Ascending aorta (tissue), 2 donors: ENCODE results near the gene KDM6B. TPM values are rescaled to one million over a fixed set of nuclear protein-coding genes. Genes with fewer than 3 reads are reported as not detected.

Experiments used
- DNase-seq, 2 donors: peaks; one replicate each; pipeline ENCODE4 v3.0.0-alpha.2; 2019; ENCODE audit warnings: low spot score in 2 of 2
- H3K27ac ChIP-seq, 2 donors: fragments of 200-600 bp; sonication (generic); one replicate each; pipeline ENCODE4 v1.5.1; 2016 to 2017; ENCODE audit warnings: mild to moderate bottlenecking in 1 of 2
- H3K27me3 ChIP-seq: fragments of 200-600 bp; sonication (generic); one replicate; pipeline ENCODE4 v1.5.1; 2017
- H3K36me3 ChIP-seq, 2 donors: fragments of 200-600 bp; sonication (generic); one replicate each; pipeline ENCODE4 v1.5.1; 2016
- H3K4me1 ChIP-seq, 2 donors: fragments of 200-600 bp; sonication (generic); one replicate each; pipeline ENCODE4 v1.5.1; 2016 to 2017; ENCODE audit warnings: mild to moderate bottlenecking in 1 of 2
- H3K4me3 ChIP-seq, 2 donors: fragments of 200-600 bp; sonication (generic); one replicate each; pipeline ENCODE4 v1.5.1; 2016 to 2017; ENCODE audit warnings: mild to moderate bottlenecking in 1 of 2
- H3K9me3 ChIP-seq, 2 donors: fragments of 200-600 bp; sonication (generic); one replicate each; pipeline ENCODE4 v1.5.1; 2016
- intact Hi-C: fragments of 100-400 bp; cut with DNase I; formaldehyde crosslinking; loops from one replicate; pipeline ENCODE4 v1.15.1; 2023
- total RNA-seq: library from RNA; depleted of rRNA; stranded (reverse); fragments of >200 nt; gene quantifications from one replicate; pipeline ENCODE4 v1.1.0, GENCODE V29; 2016
- TF ChIP-seq, protein P1 (sequence below), 3 experiments: fragments of 200-600 bp in 2 of 3; fragments of 450-650 bp in 1 of 3; sonication (generic) in 2 of 3; IDR thresholded peaks; one replicate each; pipeline ENCODE4 v1.5.1; 2016 to 2019; ENCODE audit warnings: antibody characterized with exemption in 3 of 3, mild to moderate bottlenecking in 1 of 3, moderate library complexity in 1 of 3

The KDM6B gene
- total RNA-seq, 1 donor from 2014 or later, result 20.0 TPM

DNA sequence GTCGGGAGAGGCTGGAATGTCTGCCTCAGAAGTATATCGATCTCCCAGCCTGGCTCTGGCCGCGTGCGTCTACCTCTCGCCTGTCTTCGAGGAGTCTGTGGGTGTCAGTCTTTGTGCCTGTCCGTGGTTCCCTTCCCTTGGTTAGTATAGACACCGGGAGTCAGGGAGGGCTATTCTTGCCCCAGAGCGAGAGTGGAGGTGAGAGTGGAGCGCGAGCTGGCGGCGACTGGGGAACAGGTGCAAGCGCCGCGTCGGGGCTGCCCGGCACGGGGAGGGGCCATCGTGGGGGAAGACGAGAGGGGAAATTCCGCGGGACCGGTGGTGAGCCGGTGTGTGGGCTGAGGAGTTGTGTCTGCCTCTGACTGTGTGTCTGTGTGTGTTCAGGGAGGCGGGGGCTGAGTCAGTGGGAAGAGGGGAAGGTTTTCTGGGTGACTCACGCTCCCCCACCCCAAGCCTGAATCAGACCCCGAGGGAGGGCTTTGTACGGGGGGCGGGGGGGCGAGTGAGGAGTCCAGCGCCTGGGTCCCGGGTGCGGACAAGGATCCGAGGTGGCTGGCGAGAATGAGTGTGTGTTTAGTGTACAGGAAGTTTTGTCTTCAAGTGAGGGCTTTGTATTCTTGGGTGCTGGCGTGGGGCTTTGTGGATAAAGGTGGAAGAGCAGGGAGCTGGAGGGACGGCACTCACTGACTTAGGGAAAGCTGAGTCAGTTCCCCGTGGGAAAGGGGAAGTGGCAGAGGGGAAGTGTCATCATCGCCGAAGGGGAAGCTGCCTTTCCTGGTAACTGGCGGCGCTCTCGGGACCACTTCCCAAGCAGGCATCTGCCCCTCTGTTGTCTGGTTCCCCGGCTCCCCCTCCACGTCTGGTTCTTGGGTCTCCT, 8.6 kb downstream of the KDM6B start:
- peaks cover 14 to 18% of the 10 kb centered on the region in 2 donors for H3K36me3 ChIP-seq
- peak overlapping the region; percentile 80 to 88 for H3K4me3 ChIP-seq
- peak; percentile 85 to 94 for DNase-seq
- TF ChIP-seq, protein P1, sequence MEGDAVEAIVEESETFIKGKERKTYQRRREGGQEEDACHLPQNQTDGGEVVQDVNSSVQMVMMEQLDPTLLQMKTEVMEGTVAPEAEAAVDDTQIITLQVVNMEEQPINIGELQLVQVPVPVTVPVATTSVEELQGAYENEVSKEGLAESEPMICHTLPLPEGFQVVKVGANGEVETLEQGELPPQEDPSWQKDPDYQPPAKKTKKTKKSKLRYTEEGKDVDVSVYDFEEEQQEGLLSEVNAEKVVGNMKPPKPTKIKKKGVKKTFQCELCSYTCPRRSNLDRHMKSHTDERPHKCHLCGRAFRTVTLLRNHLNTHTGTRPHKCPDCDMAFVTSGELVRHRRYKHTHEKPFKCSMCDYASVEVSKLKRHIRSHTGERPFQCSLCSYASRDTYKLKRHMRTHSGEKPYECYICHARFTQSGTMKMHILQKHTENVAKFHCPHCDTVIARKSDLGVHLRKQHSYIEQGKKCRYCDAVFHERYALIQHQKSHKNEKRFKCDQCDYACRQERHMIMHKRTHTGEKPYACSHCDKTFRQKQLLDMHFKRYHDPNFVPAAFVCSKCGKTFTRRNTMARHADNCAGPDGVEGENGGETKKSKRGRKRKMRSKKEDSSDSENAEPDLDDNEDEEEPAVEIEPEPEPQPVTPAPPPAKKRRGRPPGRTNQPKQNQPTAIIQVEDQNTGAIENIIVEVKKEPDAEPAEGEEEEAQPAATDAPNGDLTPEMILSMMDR (IDR thresholded peaks at IDR 0.05), result no peak
- intact Hi-C loops, result loop anchor here (2.0 to 10.0 kb wide), 7 partner anchors 156 to 828 kb away; partner anchors contain the start of genes FXR2, KCTD11, PHF23 and RNASEK
- H3K27ac ChIP-seq, result peak overlapping the region; percentile 97 to 99
- no peaks in the 10 kb centered on the region for H3K9me3 ChIP-seq
- peaks cover 6 to 29% of the 10 kb centered on the region in 2 donors for H3K4me1 ChIP-seq
- H3K27me3 ChIP-seq, result no peaks in the 10 kb centered on the region

DNA sequence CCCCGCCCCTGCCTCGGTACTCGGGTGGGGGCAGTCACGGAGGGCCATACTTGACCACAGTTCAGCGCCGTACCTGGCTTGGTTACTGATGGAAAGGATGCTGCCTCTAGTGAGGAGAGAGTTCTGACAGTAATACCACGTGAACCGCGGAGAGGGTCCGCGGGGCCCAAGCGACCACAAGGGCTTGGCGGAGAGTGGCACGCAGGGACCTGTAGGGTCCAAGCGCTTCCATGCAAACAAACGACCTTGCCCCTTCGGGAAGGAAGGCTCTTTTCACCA, 9.2 kb downstream of the KDM6B start:
- intact Hi-C loops, result loop anchor here (2.0 to 10.0 kb wide), 7 partner anchors 156 to 828 kb away; partner anchors contain the start of genes FXR2, KCTD11, PHF23 and RNASEK
- TF ChIP-seq, protein P1 (IDR thresholded peaks at IDR 0.05), result peak in 1 of 3 experiments; percentile 19

DNA sequence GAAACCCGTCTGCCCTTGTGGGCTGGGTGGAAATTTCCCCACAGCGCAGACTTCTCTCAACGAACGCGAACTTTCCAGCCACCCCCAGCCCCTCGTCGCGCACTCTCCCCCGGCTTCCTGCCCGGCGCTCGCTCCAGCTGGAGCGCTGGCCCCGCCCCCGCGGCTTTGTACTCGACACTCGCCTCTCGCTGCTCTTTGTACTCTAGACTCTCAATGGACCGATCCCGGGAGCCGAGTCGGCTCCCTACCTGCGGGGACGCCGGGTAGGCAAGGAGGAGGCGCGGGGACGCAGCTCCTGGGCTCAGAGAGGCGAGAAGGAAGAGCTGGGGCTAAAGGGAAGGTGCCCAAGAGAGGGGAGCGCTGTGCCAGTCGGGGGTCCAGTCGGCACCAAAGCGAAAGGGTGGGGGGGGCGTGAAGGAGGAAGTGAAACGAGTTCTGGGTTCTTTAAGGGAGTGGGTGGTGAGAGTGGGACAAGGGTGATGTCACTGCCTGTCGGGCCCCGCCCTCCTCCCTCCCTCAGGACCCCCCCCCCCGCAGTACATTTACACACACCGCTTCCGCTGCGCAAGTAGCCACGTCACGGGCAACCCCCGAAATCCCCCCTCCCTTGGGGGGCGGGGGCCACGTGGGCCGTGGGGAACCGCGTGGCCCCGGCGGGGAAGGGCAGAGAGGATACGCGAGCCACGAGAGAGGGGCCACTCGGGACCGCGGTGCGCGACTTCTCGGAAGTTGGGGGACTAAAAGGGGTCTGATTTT, 9.7 kb downstream of the KDM6B start:
- Histone ChIP-seq H3K4me1 (peaks cover 6 to 20% of the 10 kb centered on the region in 2 donors), H3K27ac (peak overlapping the region; percentile 97 to 99), H3K36me3 (peaks cover 24 to 29% of the 10 kb centered on the region in 2 donors), H3K4me3 (peak overlapping the region; percentile 80 to 88), H3K9me3 (no peaks in the 10 kb centered on the region), H3K27me3 (no peaks in the 10 kb centered on the region)
- DNase-seq, result peak; percentile 63 to 92
- intact Hi-C loops, result loop anchor here (1.0 to 10.0 kb wide), 8 partner anchors 9 to 829 kb away; partner anchors contain the start of genes FXR2, KCTD11, KDM6B and PHF23
- TF ChIP-seq, protein P1 (IDR thresholded peaks at IDR 0.05), result no peak

More for the DNA sequence above, 9.2 kb downstream of the KDM6B start:
- H3K4me1 ChIP-seq, result peaks cover 6 to 25% of the 10 kb centered on the region in 2 donors
- H3K27me3 ChIP-seq, result no peaks in the 10 kb centered on the region
- H3K9me3 ChIP-seq, result no peaks in the 10 kb centered on the region
- peak overlapping the region; percentile 80 to 88 for H3K4me3 ChIP-seq
- DNase-seq, result no peak
- peak overlapping the region; percentile 97 to 99 for H3K27ac ChIP-seq
- peaks cover 19 to 24% of the 10 kb centered on the region in 2 donors for H3K36me3 ChIP-seq

DNA sequence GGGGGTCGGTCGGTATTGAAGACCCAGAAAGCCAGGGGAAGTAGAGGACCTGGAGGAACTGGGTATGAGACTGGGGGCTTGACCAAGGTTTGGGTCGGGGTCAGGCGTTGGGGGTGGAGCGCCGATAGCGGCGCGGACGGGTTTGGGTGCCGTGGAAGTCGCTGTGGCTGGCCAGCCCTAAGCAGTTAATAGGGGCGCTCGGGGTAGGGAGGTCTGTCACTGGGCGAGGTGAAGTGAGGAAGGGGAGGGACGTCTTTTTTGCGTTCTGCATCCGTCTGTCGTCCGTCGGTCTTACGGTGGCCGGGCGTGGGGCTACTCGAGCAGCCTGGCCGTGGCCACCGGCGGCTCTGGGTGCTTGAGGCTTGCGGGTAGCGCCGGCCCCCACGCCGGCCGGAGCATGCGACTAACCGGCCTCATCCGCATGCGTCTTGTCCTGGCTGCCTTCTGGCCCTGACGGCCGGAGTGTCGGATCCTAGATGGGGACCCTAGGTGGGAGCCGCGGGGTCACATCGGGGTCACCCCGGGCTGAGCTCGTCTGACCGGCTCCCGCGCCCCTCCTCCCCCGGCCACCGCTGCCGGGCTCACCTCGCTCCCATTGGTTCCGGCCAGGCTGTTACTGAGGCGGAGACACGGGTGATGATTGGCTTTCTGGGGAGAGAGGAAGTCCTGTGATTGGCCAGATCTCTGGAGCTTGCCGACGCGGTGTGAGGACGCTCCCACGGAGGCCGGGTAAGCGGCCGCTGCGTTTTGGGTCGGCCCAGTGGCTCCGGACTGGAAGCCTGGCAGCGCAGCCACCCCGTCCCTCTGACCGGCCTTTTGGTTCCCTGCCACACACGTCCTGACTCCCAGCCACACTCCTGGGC, 10.5 kb downstream of the KDM6B start:
- peak; percentile 81 to 97 for DNase-seq
- peaks cover 6 to 18% of the 10 kb centered on the region in 2 donors for H3K4me1 ChIP-seq

More for the DNA sequence above, 10.5 kb downstream of the KDM6B start:
- TF ChIP-seq, protein P1 (IDR thresholded peaks at IDR 0.05), result no peak
- Histone ChIP-seq H3K27me3 (no peaks in the 10 kb centered on the region), H3K27ac (peak overlapping the region; percentile 97 to 99), H3K36me3 (peaks cover 32 to 37% of the 10 kb centered on the region in 2 donors), H3K9me3 (no peaks in the 10 kb centered on the region), H3K4me3 (peak overlapping the region; percentile 80 to 88)
- intact Hi-C loops, result loop anchor here (1.0 to 10.0 kb wide), 6 partner anchors 10 to 830 kb away; partner anchors contain the start of genes FXR2, KCTD11, KDM6B and PHF23
